ENCODE results near the gene TTLL4. TPM values are rescaled to one million over a fixed set of nuclear protein-coding genes. Genes with fewer than 3 reads are reported as not detected.

The TTLL4 gene
- total RNA-seq, 2 experiments from 2014 or later, result 38.2 to 68.0 TPM

DNA sequence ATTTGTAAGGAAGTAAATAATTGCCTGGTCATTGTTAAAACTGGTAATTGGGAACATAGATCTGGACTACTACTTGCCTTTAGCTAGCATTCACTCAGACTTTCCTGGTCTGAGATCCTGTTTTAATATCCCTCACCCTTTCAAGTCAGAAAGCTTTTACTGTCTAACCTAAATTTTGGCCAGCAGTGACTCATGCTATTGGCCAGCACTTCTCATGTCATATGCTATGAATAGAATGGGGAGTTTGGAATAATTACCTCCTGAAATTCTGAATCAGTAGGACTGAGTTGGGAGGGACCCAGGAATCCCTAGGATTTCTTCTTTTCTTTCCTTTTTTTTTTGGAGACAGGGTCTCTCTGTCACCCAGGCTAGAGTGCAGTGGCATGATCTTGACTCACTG lies 19.4 kb upstream of the TTLL4 start:
- CTCF ChIA-PET (ENCODE audit: unreplicated experiment), result interaction anchor here (0.5 kb wide), 1 partner anchor 700 kb away, joined by 5 read pairs; no protein-coding TSS in a partner anchor
- TF ChIP-seq EZH2phosphoT487 (IDR thresholded peaks at IDR 0.05; ENCODE audit: borderline replicate concordance, low read depth, low read length), result no peak
- TF ChIP-seq, protein P1, sequence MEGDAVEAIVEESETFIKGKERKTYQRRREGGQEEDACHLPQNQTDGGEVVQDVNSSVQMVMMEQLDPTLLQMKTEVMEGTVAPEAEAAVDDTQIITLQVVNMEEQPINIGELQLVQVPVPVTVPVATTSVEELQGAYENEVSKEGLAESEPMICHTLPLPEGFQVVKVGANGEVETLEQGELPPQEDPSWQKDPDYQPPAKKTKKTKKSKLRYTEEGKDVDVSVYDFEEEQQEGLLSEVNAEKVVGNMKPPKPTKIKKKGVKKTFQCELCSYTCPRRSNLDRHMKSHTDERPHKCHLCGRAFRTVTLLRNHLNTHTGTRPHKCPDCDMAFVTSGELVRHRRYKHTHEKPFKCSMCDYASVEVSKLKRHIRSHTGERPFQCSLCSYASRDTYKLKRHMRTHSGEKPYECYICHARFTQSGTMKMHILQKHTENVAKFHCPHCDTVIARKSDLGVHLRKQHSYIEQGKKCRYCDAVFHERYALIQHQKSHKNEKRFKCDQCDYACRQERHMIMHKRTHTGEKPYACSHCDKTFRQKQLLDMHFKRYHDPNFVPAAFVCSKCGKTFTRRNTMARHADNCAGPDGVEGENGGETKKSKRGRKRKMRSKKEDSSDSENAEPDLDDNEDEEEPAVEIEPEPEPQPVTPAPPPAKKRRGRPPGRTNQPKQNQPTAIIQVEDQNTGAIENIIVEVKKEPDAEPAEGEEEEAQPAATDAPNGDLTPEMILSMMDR (conservative IDR thresholded peaks at IDR 0.05; ENCODE audit: low read length), result no peak

GRCh38 chr2:218694405-218695145 lies 16.1 kb upstream of the TTLL4 start:
- POLR2A ChIA-PET, result interaction anchor here (0.6 to 0.9 kb wide), 2 partner anchors 129 to 459 kb away, joined by 3 to 4 read pairs; no protein-coding TSS in a partner anchor
- Histone ChIP-seq H3K4me3 (ENCODE audit: low read depth, low read length, poor library complexity, severe bottlenecking) (no peak overlapping the region), H3K4me2 (ENCODE audit: low read length) (no peak overlapping the region), H3K27ac (ENCODE audit: low read depth, low read length, poor library complexity, severe bottlenecking) (no peak overlapping the region), H4K20me1 (ENCODE audit: insufficient read depth, low read length) (no peaks in the 10 kb centered on the region), H3K36me3 (ENCODE audit: insufficient read depth, low read length) (no peaks in the 10 kb centered on the region), H2AFZ (ENCODE audit: low read length) (no peak overlapping the region), H3K9me3 (ENCODE audit: low read length) (no peaks in the 10 kb centered on the region), H3K9me2 (ENCODE audit: insufficient read depth, low read length) (no peaks in the 10 kb centered on the region), H3K79me2 (ENCODE audit: insufficient read depth, low read depth, low read length) (no peaks in the 10 kb centered on the region), H3K4me1 (ENCODE audit: insufficient read depth, low read length, poor library complexity, severe bottlenecking) (no peaks in the 10 kb centered on the region)
- intact Hi-C loops (cut with micrococcal nuclease; ENCODE audit: unreplicated experiment), result no loop called here
- CTCF ChIA-PET (ENCODE audit: unreplicated experiment), result no interaction called here
- TF ChIP-seq EZH2phosphoT487 (IDR thresholded peaks at IDR 0.05; ENCODE audit: borderline replicate concordance, low read depth, low read length), result no peak
- TF ChIP-seq, protein P1 (conservative IDR thresholded peaks at IDR 0.05; ENCODE audit: low read length), result no peak
- no peak for DNase-seq (ENCODE audit: low spot score)
- no TSS peak for BruUV-seq (replicated peaks)

More for the DNA sequence above, 19.4 kb upstream of the TTLL4 start:
- no peaks in the 10 kb centered on the region for H3K36me3 ChIP-seq (ENCODE audit: insufficient read depth, low read length)
- H3K79me2 ChIP-seq (ENCODE audit: insufficient read depth, low read depth, low read length), result no peaks in the 10 kb centered on the region
- intact Hi-C loops (cut with micrococcal nuclease; ENCODE audit: unreplicated experiment), result no loop called here
- no peaks in the 10 kb centered on the region for H3K9me3 ChIP-seq (ENCODE audit: low read length)
- H3K9me2 ChIP-seq (ENCODE audit: insufficient read depth, low read length), result no peaks in the 10 kb centered on the region
- BruUV-seq (replicated peaks), result no TSS peak
- no peaks in the 10 kb centered on the region for H4K20me1 ChIP-seq (ENCODE audit: insufficient read depth, low read length)
- POLR2A ChIA-PET, result interaction anchor here (0.7 kb wide), 1 partner anchor 128 kb away, joined by 3 read pairs; no protein-coding TSS in a partner anchor
- H3K27ac ChIP-seq (ENCODE audit: low read depth, low read length, poor library complexity, severe bottlenecking), result no peak overlapping the region
- no peak overlapping the region for H3K4me3 ChIP-seq (ENCODE audit: low read depth, low read length, poor library complexity, severe bottlenecking)
- no peak for DNase-seq (ENCODE audit: low spot score)
- no peaks in the 10 kb centered on the region for H3K4me1 ChIP-seq (ENCODE audit: insufficient read depth, low read length, poor library complexity, severe bottlenecking)
- H2AFZ ChIP-seq (ENCODE audit: low read length), result no peak overlapping the region
- no peak overlapping the region for H3K4me2 ChIP-seq (ENCODE audit: low read length)

DNA sequence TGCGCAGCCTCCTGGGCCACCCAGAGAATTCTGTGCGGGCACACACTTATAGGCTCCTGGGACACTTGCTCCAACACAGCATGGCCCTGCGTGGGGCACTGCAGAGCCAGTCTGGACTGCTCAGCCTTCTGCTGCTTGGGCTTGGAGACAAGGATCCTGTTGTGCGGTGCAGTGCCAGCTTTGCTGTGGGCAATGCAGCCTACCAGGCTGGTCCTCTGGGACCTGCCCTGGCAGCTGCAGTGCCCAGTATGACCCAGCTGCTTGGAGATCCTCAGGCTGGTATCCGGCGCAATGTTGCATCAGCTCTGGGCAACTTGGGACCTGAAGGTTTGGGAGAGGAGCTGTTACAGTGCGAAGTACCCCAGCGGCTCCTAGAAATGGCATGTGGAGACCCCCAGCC lies 11.8 kb upstream of the TTLL4 start:
- Histone ChIP-seq H3K4me2 (ENCODE audit: low read length) (no peak overlapping the region), H3K4me3 (ENCODE audit: low read depth, low read length, poor library complexity, severe bottlenecking) (no peak overlapping the region), H3K9me3 (ENCODE audit: low read length) (no peaks in the 10 kb centered on the region), H2AFZ (ENCODE audit: low read length) (no peak overlapping the region), H3K9me2 (ENCODE audit: insufficient read depth, low read length) (no peaks in the 10 kb centered on the region), H4K20me1 (ENCODE audit: insufficient read depth, low read length) (no peaks in the 10 kb centered on the region), H3K79me2 (ENCODE audit: insufficient read depth, low read depth, low read length) (no peaks in the 10 kb centered on the region), H3K27ac (ENCODE audit: low read depth, low read length, poor library complexity, severe bottlenecking) (no peak overlapping the region), H3K36me3 (ENCODE audit: insufficient read depth, low read length) (no peaks in the 10 kb centered on the region), H3K4me1 (ENCODE audit: insufficient read depth, low read length, poor library complexity, severe bottlenecking) (no peaks in the 10 kb centered on the region)
- no TSS peak for BruUV-seq (replicated peaks)
- DNase-seq (ENCODE audit: low spot score), result no peak
- ChIA-PET CTCF (ENCODE audit: unreplicated experiment) (no interaction called here), POLR2A (interaction anchor here (0.7 to 1.1 kb wide), 2 partner anchors 12 kb away, joined by 3 to 4 read pairs; partner anchors contain the start of gene TTLL4)
- intact Hi-C loops (cut with micrococcal nuclease; ENCODE audit: unreplicated experiment), result no loop called here
- TF ChIP-seq, protein P1 (conservative IDR thresholded peaks at IDR 0.05; ENCODE audit: low read length), result no peak
- TF ChIP-seq EZH2phosphoT487 (IDR thresholded peaks at IDR 0.05; ENCODE audit: borderline replicate concordance, low read depth, low read length), result no peak

All from OCI-LY7 (cell line).